ENCODE measurements around the gene ARMC12. TPM values are rescaled to one million over a fixed set of nuclear protein-coding genes. Genes with fewer than 3 reads are reported as not detected.

The ARMC12 gene
- total and polyA plus RNA-seq, 2 donors (not counting 3 experiments of a cell fraction or from before 2014, with no cell fraction given), result 0.91 to 1.9 TPM

- no peaks in the 10 kb centered on the region for H3K9me3 ChIP-seq (replicated peaks; ENCODE audit: control insufficient read depth, insufficient read depth, low read length)
- no peak overlapping the region for H3K27ac ChIP-seq (ENCODE audit: insufficient read depth, low read depth, low read length)
- H3K4me1 ChIP-seq (ENCODE audit: control insufficient read depth, extremely low read depth, insufficient read depth, low read length), result no peaks in the 10 kb centered on the region
- peak overlapping the region; percentile 29 for H2AFZ ChIP-seq (ENCODE audit: low read depth, low read length)
- no peaks in the 10 kb centered on the region for H3K36me3 ChIP-seq (ENCODE audit: control insufficient read depth in 2 of 2, extremely low read depth in 1 of 2, insufficient read depth in 2 of 2, low read length in 2 of 2)
- H3K9me1 ChIP-seq (replicated peaks; ENCODE audit: control insufficient read depth, extremely low read depth, insufficient read depth, low read length), result no peaks in the 10 kb centered on the region
- no peaks in the 10 kb centered on the region for H4K20me1 ChIP-seq (replicated peaks; ENCODE audit: control insufficient read depth, extremely low read depth, insufficient read depth, low read length)
- no peak overlapping the region for H3K4me2 ChIP-seq (ENCODE audit: insufficient read depth, low read length)
- DNase-seq (ENCODE audit: low read depth, low spot score) (no peak), FAIRE-seq (no peak)
- H3K9ac ChIP-seq (replicated peaks; ENCODE audit: extremely low read depth, insufficient read depth, low read length), result no peak overlapping the region
- no peaks in the 10 kb centered on the region for H3K27me3 ChIP-seq (ENCODE audit: control insufficient read depth in 2 of 2, insufficient read depth in 2 of 2, low read length in 2 of 2)
- ChIA-PET POLR2A (no interaction called here), CTCF (interaction anchor here (1.0 to 7.9 kb wide), 6 partner anchors 15 to 218 kb away, joined by 3 to 252 read pairs (median 8); no protein-coding TSS in a partner anchor)
- no peaks in the 10 kb centered on the region for H3K79me2 ChIP-seq (ENCODE audit: control insufficient read depth, insufficient read depth, low read length)
- no TSS peak for BruUV-seq (replicated peaks)
- dilution Hi-C loops (cut with MboI; ENCODE audit: extremely low pct_ligation_motif_present, low sequenced_read_pairs), result no loop called here
- H3K4me3 ChIP-seq (replicated peaks in 1 of 3; ENCODE audit: insufficient read depth in 1 of 3, low read depth in 1 of 3, low read length in 3 of 3), result no peak overlapping the region
- intact Hi-C loops (cut with micrococcal nuclease), result loop anchor here (10.0 kb wide), 1 partner anchor 445 kb away; the partner anchor contains the start of gene DEF6
- TF ChIP-seq POLR2AphosphoS5 (IDR thresholded peaks at IDR 0.05; ENCODE audit: insufficient read depth, low read depth, low read length) (no peak), EZH2 (IDR thresholded peaks at IDR 0.05; ENCODE audit: borderline replicate concordance, low read depth, low read length, severe bottlenecking) (no peak)
These were observed 3.1 kb downstream of the ARMC12 start for GRCh38 chr6:35739645-35740524.

GRCh38 chr6:35742842-35743241 lies 6.0 kb downstream of the ARMC12 start:
- POLR2A ChIA-PET, result no interaction called here
- Histone ChIP-seq H3K36me3 (ENCODE audit: control insufficient read depth in 2 of 2, extremely low read depth in 1 of 2, insufficient read depth in 2 of 2, low read length in 2 of 2) (no peaks in the 10 kb centered on the region), H3K27me3 (ENCODE audit: control insufficient read depth in 2 of 2, insufficient read depth in 2 of 2, low read length in 2 of 2) (peaks cover 2 to 5% of the 10 kb centered on the region in 2 experiments), H3K4me3 (replicated peaks in 1 of 3; ENCODE audit: insufficient read depth in 1 of 3, low read depth in 1 of 3, low read length in 3 of 3) (no peak overlapping the region), H3K4me2 (ENCODE audit: insufficient read depth, low read length) (no peak overlapping the region), H3K27ac (ENCODE audit: insufficient read depth, low read depth, low read length) (no peak overlapping the region), H3K79me2 (ENCODE audit: control insufficient read depth, insufficient read depth, low read length) (no peaks in the 10 kb centered on the region), H4K20me1 (replicated peaks; ENCODE audit: control insufficient read depth, extremely low read depth, insufficient read depth, low read length) (no peaks in the 10 kb centered on the region), H3K9me3 (replicated peaks; ENCODE audit: control insufficient read depth, insufficient read depth, low read length) (no peaks in the 10 kb centered on the region), H3K9me1 (replicated peaks; ENCODE audit: control insufficient read depth, extremely low read depth, insufficient read depth, low read length) (no peaks in the 10 kb centered on the region), H2AFZ (ENCODE audit: low read depth, low read length) (no peak overlapping the region), H3K4me1 (ENCODE audit: control insufficient read depth, extremely low read depth, insufficient read depth, low read length) (no peaks in the 10 kb centered on the region), H3K9ac (replicated peaks; ENCODE audit: extremely low read depth, insufficient read depth, low read length) (no peak overlapping the region)
- FAIRE-seq (no peak), DNase-seq (ENCODE audit: low read depth, low spot score) (no peak)
- intact Hi-C loops (cut with micrococcal nuclease) (no loop called here), dilution Hi-C loops (cut with MboI; ENCODE audit: extremely low pct_ligation_motif_present, low sequenced_read_pairs) (no loop called here)
- TF ChIP-seq FOS (IDR thresholded peaks at IDR 0.05; ENCODE audit: borderline replicate concordance, insufficient read depth, low read length) (no peak), EZH2 (IDR thresholded peaks at IDR 0.05; ENCODE audit: borderline replicate concordance, low read depth, low read length, severe bottlenecking) (no peak), POLR2AphosphoS5 (IDR thresholded peaks at IDR 0.05; ENCODE audit: insufficient read depth, low read depth, low read length) (no peak), POLR2A (IDR thresholded peaks at IDR 0.05; ENCODE audit: low read depth, low read length) (no peak), MAX (IDR thresholded peaks at IDR 0.05; ENCODE audit: insufficient read depth, insufficient read length) (no peak), CTCF (IDR thresholded peaks at IDR 0.05; ENCODE audit: extremely low read depth in 1 of 2, insufficient read depth in 1 of 2, low read depth in 1 of 2, low read length in 2 of 2) (no peak), MYC (IDR thresholded peaks at IDR 0.05; ENCODE audit: low read depth, low read length) (no peak), JUN (IDR thresholded peaks at IDR 0.05; ENCODE audit: borderline replicate concordance, insufficient read depth, insufficient read length, low read depth) (no peak), GATA2 (IDR thresholded peaks at IDR 0.05; ENCODE audit: insufficient read depth, insufficient read length, low read depth, low read length) (no peak)
- CTCF ChIA-PET, result interaction anchor here (0.6 to 1.3 kb wide), 5 partner anchors 12 to 431 kb away, joined by 3 to 6 read pairs (median 3); no protein-coding TSS in a partner anchor
- no TSS peak for BruUV-seq (replicated peaks)

Data from endothelial cell of umbilical vein (primary cell).